Neural cell (in vitro differentiated cells): ENCODE measurements around the gene PNPLA6. TPM values are rescaled to one million over a fixed set of nuclear protein-coding genes. Genes with fewer than 3 reads are reported as not detected.

ENCODE experiments used
- H2AFZ ChIP-seq: fragments of 200-600, 300-800 bp; sonication (generic), shearing (Covaris generic); 2 replicates; pipeline ENCODE4 v1.6.0; 2014; ENCODE audit warnings: low read depth, mild to moderate bottlenecking, antibody characterized with exemption, low read length, moderate library complexity
- H3F3A ChIP-seq: fragments of 200-600 bp; shearing (Covaris generic); 2 replicates; pipeline ENCODE4 v1.6.1; 2016; ENCODE audit warnings: mild to moderate bottlenecking, moderate library complexity, mixed read lengths, antibody characterized with exemption, low read length; ENCODE audit not compliant: insufficient read depth, poor library complexity, severe bottlenecking
- H3K27ac ChIP-seq: fragments of 200-600, 300-800 bp; sonication (generic), shearing (Covaris generic); 2 replicates; pipeline ENCODE4 v1.5.1; 2014; ENCODE audit warnings: mild to moderate bottlenecking, low read length, moderate library complexity
- H3K27me3 ChIP-seq: fragments of 300-800, 200-600 bp; sonication (generic), shearing (Covaris generic); 2 replicates; pipeline ENCODE4 v1.6.0; 2014; ENCODE audit warnings: mild to moderate bottlenecking, low read depth, low read length, moderate library complexity; ENCODE audit not compliant: insufficient read depth
- H3K36me3 ChIP-seq: fragments of 300-800, 200-600 bp; sonication (generic), shearing (Covaris generic); 2 replicates; pipeline ENCODE4 v1.5.1; 2014; ENCODE audit warnings: mild to moderate bottlenecking, antibody characterized with exemption, low read length, moderate library complexity; ENCODE audit not compliant: insufficient read depth
- H3K4me2 ChIP-seq: fragments of 300-800, 200-600 bp; sonication (generic), shearing (Covaris generic); 2 replicates; pipeline ENCODE4 v1.6.0; 2014; ENCODE audit warnings: mild to moderate bottlenecking, low read length
- H3K4me3 ChIP-seq: fragments of 300-800, 200-600 bp; sonication (generic), shearing (Covaris generic); 2 replicates; pipeline ENCODE4 v1.5.1; 2014; ENCODE audit warnings: mild to moderate bottlenecking, low read length, moderate library complexity
- H3K79me2 ChIP-seq: fragments of 200-600 bp; shearing (Covaris generic); replicated peaks from 2 replicates; pipeline ENCODE4 v1.6.0; 2014; ENCODE audit warnings: mild to moderate bottlenecking, low read length, moderate library complexity; ENCODE audit not compliant: insufficient read depth
- H3K9ac ChIP-seq: fragments of 300-800, 200-600 bp; sonication (generic), shearing (Covaris generic); 2 replicates; pipeline ENCODE4 v1.6.1; 2016; ENCODE audit warnings: mild to moderate bottlenecking, low read length, mixed read lengths
- H3K9me2 ChIP-seq: fragments of 200-600 bp; shearing (Covaris generic); 2 replicates; pipeline ENCODE4 v1.6.1; 2016; ENCODE audit warnings: mild to moderate bottlenecking, low read length, mixed read lengths; ENCODE audit not compliant: insufficient read depth
- H3K9me3 ChIP-seq: fragments of 200-600, 300-800 bp; sonication (generic), shearing (Covaris generic); 2 replicates; pipeline ENCODE4 v1.6.1; 2016; ENCODE audit warnings: mild to moderate bottlenecking, mixed run types, low read length, moderate library complexity, mixed read lengths
- H4K20me1 ChIP-seq: fragments of 200-600 bp; shearing (Covaris generic); 2 replicates; pipeline ENCODE4 v1.6.1; 2016; ENCODE audit warnings: mild to moderate bottlenecking, mixed run types; ENCODE audit not compliant: insufficient read depth
- EP300 ChIP-seq: fragments of 450-650 bp; conservative IDR thresholded peaks from 2 replicates; pipeline ENCODE4 v1.6.1; 2014; ENCODE audit warnings: antibody characterized with exemption, mild to moderate bottlenecking, moderate library complexity; ENCODE audit not compliant: poor library complexity, severe bottlenecking
- EZH2 ChIP-seq: fragments of 200-600, 300-800 bp; shearing (Covaris generic), sonication (generic); IDR thresholded peaks from 2 replicates; pipeline ENCODE4 v1.6.1; 2014; ENCODE audit warnings: antibody characterized with exemption, low read length, borderline replicate concordance, mild to moderate bottlenecking; ENCODE audit not compliant: insufficient read depth, poor library complexity, severe bottlenecking
- MXI1 ChIP-seq: fragments of 450-650 bp; conservative IDR thresholded peaks from 2 replicates; pipeline ENCODE4 v1.6.1; 2014; ENCODE audit warnings: antibody characterized with exemption, mild to moderate bottlenecking; ENCODE audit not compliant: poor library complexity, severe bottlenecking
- POLR2AphosphoS5 ChIP-seq: IDR thresholded peaks from 2 replicates; pipeline ENCODE4 v1.6.1; 2012
- RAD21 ChIP-seq: fragments of 450-650 bp; conservative IDR thresholded peaks from 2 replicates; pipeline ENCODE4 v1.6.1; 2014; ENCODE audit warnings: antibody characterized with exemption, mild to moderate bottlenecking, moderate library complexity
- SMC3 ChIP-seq: fragments of 450-650 bp; conservative IDR thresholded peaks from 2 replicates; pipeline ENCODE4 v1.6.1; 2014; ENCODE audit warnings: antibody characterized with exemption, mild to moderate bottlenecking, moderate library complexity; ENCODE audit not compliant: poor library complexity
- TAF1 ChIP-seq: IDR thresholded peaks from 2 replicates; pipeline ENCODE4 v1.6.1; 2012; ENCODE audit warnings: low read depth
- polyA minus RNA-seq: library from RNA; depleted of rRNA, polyadenylated mRNA; stranded (reverse); fragments of >200 nt; gene quantifications from 2 replicates; pipeline ENCODE4 v1.2.3, GENCODE V29; 2014
- polyA plus RNA-seq: library from polyadenylated mRNA; depleted of rRNA; stranded (reverse); fragments of >200 nt; gene quantifications from 2 replicates; pipeline ENCODE4 v1.2.3, GENCODE V29; 2014
- TF ChIP-seq, protein P1 (sequence below): fragments of 450-650 bp; IDR thresholded peaks from 2 replicates; pipeline ENCODE4 v1.5.1; 2014; ENCODE audit warnings: antibody characterized with exemption, mild to moderate bottlenecking, moderate library complexity; ENCODE audit not compliant: poor library complexity, severe bottlenecking
- TF ChIP-seq, protein P2 (sequence below): IDR thresholded peaks from 2 replicates; pipeline ENCODE4 v1.6.1; 2012; ENCODE audit warnings: borderline replicate concordance

Gene PNPLA6
- polyA plus RNA-seq (10.8 and 25.0 TPM in 2 replicates), polyA minus RNA-seq (28.4 and 33.8 TPM in 2 replicates)

DNA sequence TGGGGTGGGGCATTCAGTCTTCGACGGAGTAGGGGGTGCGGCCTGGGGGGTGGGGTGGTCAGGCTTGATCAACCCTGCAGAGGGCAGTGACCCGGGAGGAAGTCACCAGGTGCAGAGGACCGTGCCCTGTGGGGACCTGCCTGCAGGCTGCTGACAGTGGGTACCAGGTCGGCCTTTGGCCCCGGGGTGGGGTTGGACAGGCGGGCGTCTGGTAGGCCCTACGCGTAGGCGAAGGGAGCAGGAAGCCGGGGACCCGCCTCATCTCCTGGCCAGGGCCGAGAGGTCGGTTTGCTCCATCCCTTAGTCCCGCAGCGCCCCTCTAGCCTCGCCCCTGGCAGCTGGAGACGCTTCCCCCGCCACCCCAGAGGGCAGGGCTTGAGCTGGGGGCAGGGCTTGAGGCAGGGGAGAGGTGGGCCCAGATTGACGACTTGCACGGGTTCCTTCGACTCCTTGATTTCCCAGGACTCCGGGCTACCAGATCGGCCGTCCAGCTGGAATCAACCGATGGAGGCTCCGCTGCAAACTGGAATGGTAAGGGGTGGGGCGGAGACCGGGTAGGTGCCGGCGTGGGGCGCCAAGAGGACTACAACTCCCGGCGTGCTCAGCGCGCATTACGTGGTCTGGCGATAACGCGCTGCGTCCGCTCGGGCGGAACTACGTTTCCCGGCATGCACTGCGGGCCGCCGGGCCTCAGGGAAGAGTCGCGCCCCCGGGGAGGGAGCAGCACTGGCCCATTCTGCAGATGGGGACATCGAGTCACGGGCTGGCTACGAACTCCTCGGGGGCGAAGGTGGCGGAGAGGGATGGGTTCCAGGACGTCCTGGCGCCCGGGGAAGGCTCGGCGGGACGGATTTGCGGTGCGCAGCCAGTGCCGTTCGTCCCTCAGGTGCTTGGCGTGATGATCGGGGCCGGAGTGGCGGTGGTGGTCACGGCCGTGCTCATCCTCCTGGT, at the start of gene PNPLA6:
Gene PNPLA6, plus strand, starts transcription at position 671 of the 951 bp plus-strand sequence. Its CDS starts 72 bp downstream, at position 743.
- no peaks in the 10 kb centered on the region for H3K79me2 ChIP-seq
- peak within 1 kb of the TSS; percentile 87 for H3K27ac ChIP-seq
- peaks cover 5% of the 10 kb centered on the region for H3F3A ChIP-seq
- H2AFZ ChIP-seq = peak within 1 kb of the TSS; percentile 80
- no peaks in the 10 kb centered on the region for H3K9me2 ChIP-seq
- TF ChIP-seq EZH2 (no peak), EP300 (peak; percentile 47), MXI1 (peak; percentile 79), TAF1 (no peak), SMC3 (peak; percentile 30), POLR2AphosphoS5 (peak; percentile 83), RAD21 (no peak)
- TF ChIP-seq, protein P1, sequence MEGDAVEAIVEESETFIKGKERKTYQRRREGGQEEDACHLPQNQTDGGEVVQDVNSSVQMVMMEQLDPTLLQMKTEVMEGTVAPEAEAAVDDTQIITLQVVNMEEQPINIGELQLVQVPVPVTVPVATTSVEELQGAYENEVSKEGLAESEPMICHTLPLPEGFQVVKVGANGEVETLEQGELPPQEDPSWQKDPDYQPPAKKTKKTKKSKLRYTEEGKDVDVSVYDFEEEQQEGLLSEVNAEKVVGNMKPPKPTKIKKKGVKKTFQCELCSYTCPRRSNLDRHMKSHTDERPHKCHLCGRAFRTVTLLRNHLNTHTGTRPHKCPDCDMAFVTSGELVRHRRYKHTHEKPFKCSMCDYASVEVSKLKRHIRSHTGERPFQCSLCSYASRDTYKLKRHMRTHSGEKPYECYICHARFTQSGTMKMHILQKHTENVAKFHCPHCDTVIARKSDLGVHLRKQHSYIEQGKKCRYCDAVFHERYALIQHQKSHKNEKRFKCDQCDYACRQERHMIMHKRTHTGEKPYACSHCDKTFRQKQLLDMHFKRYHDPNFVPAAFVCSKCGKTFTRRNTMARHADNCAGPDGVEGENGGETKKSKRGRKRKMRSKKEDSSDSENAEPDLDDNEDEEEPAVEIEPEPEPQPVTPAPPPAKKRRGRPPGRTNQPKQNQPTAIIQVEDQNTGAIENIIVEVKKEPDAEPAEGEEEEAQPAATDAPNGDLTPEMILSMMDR = no peak
- TF ChIP-seq, protein P2, sequence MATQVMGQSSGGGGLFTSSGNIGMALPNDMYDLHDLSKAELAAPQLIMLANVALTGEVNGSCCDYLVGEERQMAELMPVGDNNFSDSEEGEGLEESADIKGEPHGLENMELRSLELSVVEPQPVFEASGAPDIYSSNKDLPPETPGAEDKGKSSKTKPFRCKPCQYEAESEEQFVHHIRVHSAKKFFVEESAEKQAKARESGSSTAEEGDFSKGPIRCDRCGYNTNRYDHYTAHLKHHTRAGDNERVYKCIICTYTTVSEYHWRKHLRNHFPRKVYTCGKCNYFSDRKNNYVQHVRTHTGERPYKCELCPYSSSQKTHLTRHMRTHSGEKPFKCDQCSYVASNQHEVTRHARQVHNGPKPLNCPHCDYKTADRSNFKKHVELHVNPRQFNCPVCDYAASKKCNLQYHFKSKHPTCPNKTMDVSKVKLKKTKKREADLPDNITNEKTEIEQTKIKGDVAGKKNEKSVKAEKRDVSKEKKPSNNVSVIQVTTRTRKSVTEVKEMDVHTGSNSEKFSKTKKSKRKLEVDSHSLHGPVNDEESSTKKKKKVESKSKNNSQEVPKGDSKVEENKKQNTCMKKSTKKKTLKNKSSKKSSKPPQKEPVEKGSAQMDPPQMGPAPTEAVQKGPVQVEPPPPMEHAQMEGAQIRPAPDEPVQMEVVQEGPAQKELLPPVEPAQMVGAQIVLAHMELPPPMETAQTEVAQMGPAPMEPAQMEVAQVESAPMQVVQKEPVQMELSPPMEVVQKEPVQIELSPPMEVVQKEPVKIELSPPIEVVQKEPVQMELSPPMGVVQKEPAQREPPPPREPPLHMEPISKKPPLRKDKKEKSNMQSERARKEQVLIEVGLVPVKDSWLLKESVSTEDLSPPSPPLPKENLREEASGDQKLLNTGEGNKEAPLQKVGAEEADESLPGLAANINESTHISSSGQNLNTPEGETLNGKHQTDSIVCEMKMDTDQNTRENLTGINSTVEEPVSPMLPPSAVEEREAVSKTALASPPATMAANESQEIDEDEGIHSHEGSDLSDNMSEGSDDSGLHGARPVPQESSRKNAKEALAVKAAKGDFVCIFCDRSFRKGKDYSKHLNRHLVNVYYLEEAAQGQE = peak; percentile 42
- H3K9ac ChIP-seq = peak within 1 kb of the TSS; percentile 86
- H3K27me3 ChIP-seq = no peaks in the 10 kb centered on the region
- H3K4me2 ChIP-seq = peak within 1 kb of the TSS; percentile 92
- H3K4me3 ChIP-seq = peak within 1 kb of the TSS; percentile 94
- H3K9me3 ChIP-seq = no peaks in the 10 kb centered on the region
- H4K20me1 ChIP-seq = no peaks in the 10 kb centered on the region
- H3K36me3 ChIP-seq = no peaks in the 10 kb centered on the region

DNA sequence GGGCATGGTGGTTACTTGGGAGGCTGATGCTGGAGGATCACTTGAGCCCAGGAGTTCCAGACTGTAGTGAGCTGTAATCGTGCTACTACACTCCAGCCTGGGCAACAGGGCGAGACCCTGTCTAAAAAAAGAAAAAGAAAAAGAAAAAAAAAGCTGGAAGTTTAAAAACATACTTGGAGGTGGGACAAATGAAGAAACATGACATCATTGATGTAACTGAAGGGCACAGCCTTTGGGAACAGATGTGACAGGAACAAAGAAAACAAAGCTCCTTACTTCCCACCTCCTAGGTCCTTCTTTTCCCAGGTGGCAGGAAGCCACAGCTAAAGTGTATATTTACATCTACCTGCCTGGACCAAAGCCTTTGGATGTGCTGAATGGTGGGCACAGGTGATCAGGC, 48.6 kb upstream of the PNPLA6 start:
- Histone ChIP-seq H3K27me3 (no peaks in the 10 kb centered on the region), H2AFZ (no peak overlapping the region), H4K20me1 (no peaks in the 10 kb centered on the region), H3K9me3 (no peaks in the 10 kb centered on the region), H3K36me3 (no peaks in the 10 kb centered on the region), H3K9me2 (no peaks in the 10 kb centered on the region), H3K27ac (no peak overlapping the region), H3K4me2 (no peak overlapping the region), H3F3A (no peaks in the 10 kb centered on the region), H3K9ac (no peak overlapping the region), H3K4me3 (no peak overlapping the region), H3K79me2 (no peaks in the 10 kb centered on the region)
- TF ChIP-seq EZH2 = no peak
- no peak for TF ChIP-seq RAD21
- no peak for TF ChIP-seq TAF1
